Choroid plexus epithelial cell (primary cell): ENCODE data around the gene BTBD9.

Source experiments
- DNase-seq: peaks from one replicate; pipeline ENCODE4 v3.0.0-alpha.2; 2010; ENCODE audit warnings: low read depth
- H3K4me3 ChIP-seq: 2 replicates; pipeline ENCODE4 v1.5.1; 2011; ENCODE audit warnings: low read depth, mild to moderate bottlenecking, control low read depth, low read length, moderate library complexity
- CTCF ChIP-seq: conservative IDR thresholded peaks from 2 replicates; pipeline ENCODE4 v1.5.1; 2011; ENCODE audit warnings: low read depth, mild to moderate bottlenecking, control low read depth, inconsistent platforms, low read length, moderate library complexity

Gene BTBD9

GRCh38 chr6:38171997-38172738, 467.6 kb downstream of the BTBD9 start:
- no peak overlapping the region for H3K4me3 ChIP-seq
- no peak for DNase-seq
- no peak for TF ChIP-seq CTCF

GRCh38 chr6:38170666-38171355, 468.9 kb downstream of the BTBD9 start:
- TF ChIP-seq CTCF = no peak
- no peak overlapping the region for H3K4me3 ChIP-seq
- no peak for DNase-seq

- no peak overlapping the region for H3K4me3 ChIP-seq
- no peak for DNase-seq
- TF ChIP-seq CTCF = no peak
Measured at GRCh38 chr6:38169977-38170526, 469.7 kb downstream of the BTBD9 start.

- no peak overlapping the region for H3K4me3 ChIP-seq
- DNase-seq = no peak
- TF ChIP-seq CTCF = no peak
Measured at GRCh38 chr6:38169221-38169976, 470.3 kb downstream of the BTBD9 start.

GRCh38 chr6:38168699-38169098, 471.0 kb downstream of the BTBD9 start:
- no peak overlapping the region for H3K4me3 ChIP-seq
- DNase-seq = no peak
- TF ChIP-seq CTCF = no peak

- no peak overlapping the region for H3K4me3 ChIP-seq
- no peak for TF ChIP-seq CTCF
- DNase-seq = no peak
Measured at GRCh38 chr6:38168126-38168525, 471.6 kb downstream of the BTBD9 start.
